HG03095 (cell line): ENCODE measurements around the gene ZNF516.

Source experiments
- ATAC-seq: cut with Tn5 transposase; IDR thresholded peaks from one replicate; pipeline ENCODE4 v1.9.1; 2021; ENCODE audit warnings: moderate library complexity; ENCODE audit not compliant: unreplicated experiment

Gene ZNF516

DNA sequence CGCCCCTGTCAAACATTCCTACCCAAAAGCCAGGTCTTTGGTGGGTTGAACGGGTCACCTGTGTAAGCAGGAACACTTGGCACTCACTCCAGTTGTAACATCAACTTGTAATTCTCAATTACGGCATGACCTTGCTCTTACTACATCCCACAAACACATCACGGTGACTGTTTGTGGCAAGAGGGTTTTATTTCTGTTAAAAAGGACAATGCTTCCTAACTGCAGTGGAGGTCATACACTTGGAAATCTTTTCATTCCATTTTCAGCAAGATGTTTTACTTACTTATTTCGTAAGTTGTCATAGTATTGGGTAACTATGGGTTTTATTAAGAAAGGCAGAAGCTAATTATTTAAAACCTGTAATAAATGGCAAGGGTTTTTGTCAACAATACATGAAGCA, 126.1 kb downstream of the ZNF516 start:
- no peak for ATAC-seq

DNA sequence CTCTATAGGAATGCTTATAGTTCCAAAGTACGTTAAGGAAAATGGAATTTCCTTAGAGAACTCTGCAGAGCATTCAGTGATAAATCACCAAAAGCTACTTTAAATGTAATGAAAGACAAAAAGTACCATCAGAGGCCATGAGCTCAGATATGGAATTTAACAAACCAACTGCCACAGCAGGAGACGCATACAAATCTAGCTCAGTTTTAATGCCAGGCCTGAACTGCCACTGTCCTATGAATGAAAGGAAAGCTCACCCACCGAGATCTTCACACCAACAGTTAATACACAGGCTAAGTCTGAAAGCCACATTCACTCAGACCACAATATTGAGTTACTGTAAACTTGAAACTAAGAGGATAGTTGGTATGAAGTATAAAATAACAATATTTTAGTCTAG, 126.8 kb downstream of the ZNF516 start:
- no peak for ATAC-seq

DNA sequence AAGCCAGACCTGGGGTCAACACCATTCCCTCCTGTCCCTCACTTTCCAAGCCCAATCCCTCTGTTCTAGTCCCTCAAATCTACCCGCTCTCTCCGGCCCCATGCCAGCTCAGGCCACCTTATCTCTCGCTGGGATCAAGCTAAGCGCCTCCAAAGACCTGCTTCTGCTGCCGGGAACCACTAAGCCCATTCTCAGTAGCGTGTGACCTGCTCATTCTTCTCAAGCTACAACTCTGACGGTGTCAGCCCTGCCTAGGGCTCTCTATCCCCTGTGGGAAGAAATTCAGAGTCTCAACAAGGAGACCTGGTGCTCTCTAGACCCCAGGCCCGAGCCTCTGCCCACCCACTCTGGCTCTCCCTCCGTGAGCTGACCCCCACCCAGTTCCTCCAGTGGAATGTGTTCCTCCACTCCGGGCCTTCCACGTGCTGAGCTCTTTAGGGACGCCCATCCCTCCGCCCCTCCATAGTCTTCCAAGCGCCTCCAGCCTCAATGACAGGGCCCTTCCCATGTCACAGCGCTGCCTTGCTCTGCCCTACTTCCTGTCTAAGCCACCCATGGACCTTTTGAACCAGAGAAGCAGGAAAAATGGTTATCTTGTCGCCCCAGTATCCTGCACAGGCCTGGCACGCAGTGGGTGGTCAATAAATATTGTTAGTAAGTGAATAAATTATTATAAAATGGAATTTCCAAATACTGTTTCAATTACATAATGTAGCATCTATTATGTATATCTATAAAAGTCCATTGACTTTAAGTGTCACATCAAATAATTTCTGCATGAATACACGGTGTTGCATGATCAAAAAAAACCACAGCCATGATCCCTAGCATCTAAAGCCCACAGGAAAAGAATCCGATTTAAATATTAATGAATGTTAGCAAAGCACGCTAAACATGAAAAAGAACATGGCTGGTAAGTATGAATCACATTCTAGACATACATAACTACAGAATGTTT, 127.6 kb downstream of the ZNF516 start:
- ATAC-seq, result no peak

DNA sequence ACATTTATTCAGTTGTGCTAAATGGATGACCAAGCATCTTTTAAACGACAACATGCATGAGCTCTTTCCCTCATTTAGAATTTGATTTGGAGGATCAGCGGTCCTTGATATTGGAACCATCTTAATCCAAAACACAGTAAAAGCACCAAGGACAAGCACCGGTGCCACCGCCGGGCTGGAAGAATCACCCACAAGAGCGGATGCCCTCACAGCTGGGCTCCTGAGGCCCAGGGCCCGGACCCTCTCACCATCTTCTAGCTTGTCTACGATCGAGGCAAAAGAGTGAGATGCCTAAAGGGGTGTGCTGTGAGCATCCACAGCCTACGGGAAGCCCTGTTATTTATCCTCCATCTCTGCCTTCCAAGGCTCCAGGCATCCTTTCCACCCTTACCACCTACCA, 129.5 kb downstream of the ZNF516 start:
- ATAC-seq, result no peak

DNA sequence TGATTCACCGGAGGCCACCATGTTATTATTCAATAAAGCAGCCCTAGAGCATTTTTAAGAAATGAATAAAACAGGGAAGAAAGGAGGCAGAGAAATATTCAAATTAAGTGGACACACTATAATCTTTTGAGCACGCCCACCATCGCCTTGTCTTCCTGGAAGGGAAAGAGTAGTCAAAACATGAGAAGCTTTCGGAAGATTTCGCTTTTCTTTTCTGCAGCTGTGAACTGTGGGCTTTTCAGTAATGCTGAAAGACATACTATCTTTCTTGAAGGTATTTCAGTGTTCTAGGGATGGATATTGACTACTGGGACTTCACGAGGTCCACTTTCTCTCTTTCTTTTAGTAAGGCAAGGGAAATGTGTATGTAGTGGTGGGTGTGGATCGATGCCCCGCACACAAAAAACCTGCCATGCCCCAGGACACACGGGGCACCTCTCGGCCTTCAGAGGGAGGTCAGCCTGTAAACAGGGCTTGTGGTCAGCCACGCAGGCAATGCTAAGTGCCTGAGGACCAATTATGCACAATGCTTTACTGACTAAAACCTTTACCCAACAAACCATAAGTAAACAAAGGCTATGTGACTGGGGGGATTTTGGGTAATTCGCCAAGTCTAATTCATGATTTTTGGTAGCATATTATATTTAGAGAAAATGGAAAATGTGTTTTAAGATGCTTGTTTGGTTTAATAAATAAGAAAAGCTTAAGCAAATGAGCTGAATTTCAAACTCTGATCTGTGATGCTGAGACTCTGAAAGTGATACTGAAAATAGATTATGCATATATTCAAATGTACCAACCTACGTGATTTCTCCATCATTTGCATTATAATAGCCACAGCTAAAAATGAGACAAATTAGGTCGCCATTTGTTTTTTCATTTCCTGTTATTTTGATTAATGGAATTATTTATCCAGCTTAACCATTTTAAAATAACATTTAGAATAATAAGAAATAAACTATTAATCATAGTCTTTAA, 130.5 kb downstream of the ZNF516 start:
- peak; percentile 77 for ATAC-seq

DNA sequence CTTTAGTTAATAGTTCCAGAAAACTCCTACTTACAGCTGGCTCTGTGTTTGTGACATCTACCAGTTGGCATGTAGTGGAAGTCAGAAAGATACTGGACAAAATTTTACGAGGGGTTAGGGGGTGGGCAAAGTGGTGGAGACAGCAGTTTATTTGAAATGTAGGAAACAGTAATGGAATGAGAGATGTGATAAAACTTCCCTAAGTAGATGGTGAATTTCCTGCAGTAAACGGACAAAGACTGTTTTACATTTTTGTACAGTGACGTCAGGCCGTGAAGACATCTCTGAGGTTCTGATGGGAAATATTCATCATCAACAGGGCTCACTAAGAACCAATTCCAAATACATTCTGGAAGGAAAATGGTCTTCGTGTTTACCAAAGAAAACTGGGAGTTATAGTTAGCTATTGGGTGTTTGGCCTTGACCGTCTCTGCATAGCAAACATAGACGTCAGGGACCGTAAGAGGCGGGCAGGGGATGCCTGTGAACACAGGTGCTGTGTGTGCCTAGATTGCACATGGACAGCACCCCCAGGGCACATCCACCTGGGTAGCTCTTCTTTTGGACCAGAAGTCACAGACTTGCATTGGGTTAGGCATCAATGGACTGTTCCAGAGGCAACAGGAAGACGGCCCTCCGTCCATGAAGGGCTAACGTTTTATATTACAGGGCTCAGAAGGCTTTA, 131.5 kb downstream of the ZNF516 start:
- no peak for ATAC-seq

DNA sequence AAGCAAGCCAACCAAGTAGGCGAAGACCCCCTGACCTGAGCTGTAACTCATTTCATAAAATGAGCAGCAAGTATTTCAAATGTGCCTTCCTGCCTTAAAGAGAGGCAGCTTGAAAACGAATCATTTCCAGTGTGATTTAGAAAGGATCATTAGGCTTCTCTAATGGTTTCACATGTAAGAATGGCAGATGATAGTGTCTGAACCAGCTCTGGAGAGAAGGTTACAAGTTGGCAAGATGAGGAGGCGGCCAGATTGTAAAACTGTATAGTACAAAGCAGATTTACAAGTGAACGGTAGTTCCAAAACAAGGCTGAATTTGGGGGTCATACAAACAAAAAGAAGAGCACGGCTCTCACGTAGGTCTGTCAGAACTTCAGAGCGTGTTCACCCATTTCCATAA, 132.4 kb downstream of the ZNF516 start:
- ATAC-seq, result no peak

DNA sequence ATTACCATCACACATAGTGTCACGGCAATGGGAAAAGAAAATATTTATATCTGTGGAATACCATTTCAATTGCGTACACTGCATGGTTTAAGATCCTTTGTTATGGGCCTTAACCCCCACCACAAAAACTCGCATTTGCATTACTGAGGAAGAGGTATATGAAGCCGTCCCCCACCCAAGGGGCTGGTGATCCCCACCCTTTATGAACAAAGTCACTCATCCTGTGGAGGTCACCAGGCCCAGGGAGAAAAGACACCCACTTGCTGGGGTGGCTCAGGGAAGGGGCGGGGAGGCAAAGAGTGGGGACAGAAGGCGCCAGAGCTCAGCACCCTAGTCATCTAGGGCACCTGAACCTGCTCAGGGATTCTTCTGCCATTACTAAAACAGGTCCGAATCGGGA, 133.8 kb downstream of the ZNF516 start:
- ATAC-seq, result no peak

DNA sequence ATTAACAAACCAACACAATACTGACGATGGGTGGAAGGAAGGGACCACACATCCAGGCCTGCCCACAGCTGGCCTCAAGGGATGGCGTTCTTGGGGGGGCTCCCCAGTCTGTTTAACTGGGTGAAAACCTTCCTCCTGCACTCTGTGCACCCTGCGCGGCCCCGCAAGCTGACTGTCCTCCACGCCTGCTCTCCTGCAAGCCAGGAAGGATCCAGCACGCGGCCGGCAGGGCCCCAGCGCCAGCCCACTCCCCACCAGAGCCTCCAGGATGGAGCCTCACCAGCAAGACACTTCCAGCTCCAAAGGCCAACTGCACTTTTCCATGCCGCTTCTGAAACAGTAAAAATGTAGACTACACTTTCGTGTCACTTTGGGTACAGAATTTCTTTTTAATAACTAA, 135.1 kb downstream of the ZNF516 start:
- no peak for ATAC-seq

DNA sequence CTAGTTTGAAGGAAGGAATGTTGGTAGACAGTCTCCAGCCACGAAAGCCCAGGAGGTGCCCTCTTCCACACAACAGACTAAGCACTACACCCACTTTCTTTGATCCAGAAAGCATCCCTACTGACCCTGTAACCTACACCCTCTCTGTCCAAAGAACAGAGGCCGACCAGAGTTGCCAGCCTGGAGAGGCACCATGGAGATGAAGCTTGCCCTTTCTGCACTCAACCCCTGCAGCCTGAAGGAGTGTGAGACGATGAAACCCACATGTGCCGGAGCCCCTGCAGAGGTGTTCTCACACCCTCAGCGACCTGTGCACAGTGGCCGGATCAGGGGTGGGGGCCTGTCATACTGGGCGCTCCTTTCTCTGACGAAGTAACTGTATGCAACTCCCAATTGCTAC, 136.3 kb downstream of the ZNF516 start:
- no peak for ATAC-seq

DNA sequence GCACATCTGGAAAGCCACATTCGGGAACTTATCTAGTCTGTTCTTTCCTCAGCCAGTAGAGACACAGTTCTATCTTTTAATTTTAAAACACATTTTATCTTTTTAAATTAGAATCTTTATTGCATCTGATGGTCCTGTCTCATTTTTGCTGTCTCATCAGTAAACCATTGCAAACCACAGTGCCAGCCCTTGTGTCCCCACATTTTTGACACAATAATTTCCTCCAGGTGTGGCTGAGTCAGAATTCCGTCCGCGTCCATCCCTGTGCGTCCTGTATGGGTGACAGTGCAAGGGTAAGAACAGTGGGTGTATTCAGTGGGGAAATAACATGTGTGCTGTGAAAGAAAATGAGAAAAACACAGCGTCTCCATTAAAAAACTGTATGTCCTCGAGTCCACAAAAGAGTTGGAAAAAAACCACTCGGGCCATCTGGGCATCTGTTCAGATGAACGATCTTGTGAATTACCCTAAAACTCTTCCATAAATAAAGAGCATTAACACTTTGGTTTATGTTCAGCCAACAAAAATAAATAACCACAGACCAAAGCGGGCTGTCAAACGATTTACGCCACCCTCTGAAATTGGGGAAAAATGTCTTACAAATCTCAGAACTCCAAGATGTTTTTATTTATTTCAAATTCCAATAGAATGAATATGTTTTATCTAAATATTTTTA, 137.3 kb downstream of the ZNF516 start:
- no peak for ATAC-seq

DNA sequence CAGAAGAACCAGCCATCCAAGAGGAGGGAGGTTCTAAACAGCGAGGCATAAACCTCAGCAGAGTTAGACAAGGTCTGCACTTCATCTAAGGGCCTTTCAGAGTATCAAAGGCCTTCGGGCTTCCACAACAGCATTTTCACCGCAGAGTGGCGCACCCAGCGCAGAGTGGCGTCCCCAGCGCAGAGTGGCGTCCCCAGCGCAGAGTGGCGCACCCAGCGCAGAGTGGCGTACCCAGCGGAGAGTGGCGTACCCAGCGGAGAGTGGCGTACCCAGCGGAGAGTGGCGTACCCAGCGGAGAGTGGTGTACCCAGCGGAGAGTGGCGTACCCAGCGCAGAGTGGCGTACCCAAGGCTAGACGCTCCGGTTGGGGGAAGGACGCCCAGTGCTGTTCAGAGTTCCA, 137.9 kb downstream of the ZNF516 start:
- ATAC-seq, result no peak

DNA sequence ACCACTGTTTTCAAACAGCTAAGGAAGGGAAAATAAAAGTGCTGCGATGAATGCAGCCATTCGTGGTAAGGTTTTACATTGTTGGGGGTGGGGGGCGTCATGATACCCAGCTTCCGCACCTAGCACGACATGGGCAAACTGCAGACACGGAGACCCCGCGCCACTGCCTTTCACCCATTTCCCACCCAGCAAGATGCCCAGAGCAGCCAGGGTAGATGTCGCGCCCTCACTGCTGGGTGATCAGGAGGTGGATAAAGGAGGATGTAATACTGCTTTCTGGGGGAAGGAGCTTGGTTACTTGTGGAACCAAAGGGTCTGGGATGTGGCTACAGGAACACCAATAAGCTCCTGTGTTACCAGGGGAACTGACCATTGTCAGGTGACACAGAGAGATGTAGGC, 138.4 kb downstream of the ZNF516 start:
- no peak for ATAC-seq

DNA sequence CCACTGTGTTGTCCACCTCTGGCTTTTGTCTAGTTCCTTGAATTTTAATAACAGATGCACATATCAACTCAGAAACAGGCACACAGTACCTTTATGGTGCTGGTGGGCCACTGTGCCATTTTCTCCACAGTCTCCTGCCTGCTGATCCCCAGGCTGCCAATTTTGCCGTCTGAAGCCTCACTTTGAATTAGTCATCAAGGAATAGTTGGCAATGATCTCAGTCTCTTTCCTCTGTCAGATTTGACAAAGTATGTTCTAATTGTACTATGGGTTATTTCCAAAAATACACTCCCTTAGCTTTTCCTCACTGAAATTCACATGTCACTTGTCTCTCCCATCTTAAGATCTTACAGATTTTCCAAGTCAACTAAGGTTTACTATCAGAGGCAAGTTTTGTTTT, 140.7 kb downstream of the ZNF516 start:
- ATAC-seq, result no peak

DNA sequence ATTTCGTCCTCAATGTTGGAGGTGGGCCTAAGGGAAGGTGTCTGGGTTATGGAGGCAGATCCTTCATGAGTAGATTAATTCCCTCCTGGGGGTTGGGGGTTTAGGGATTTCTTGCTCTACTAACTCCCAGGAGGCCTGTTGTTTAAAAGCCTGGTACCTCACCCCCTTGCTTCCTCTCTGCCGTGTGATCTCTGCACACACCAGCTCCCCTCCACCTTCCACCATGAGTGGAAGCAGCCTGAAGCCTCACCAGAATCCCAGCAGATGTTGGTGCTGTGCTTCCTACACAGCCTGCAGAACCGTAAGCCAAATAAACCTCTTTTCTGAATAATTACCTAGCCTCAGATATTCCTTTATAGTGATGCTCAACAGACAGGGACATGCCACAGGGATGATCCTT, 141.5 kb downstream of the ZNF516 start:
- no peak for ATAC-seq

DNA sequence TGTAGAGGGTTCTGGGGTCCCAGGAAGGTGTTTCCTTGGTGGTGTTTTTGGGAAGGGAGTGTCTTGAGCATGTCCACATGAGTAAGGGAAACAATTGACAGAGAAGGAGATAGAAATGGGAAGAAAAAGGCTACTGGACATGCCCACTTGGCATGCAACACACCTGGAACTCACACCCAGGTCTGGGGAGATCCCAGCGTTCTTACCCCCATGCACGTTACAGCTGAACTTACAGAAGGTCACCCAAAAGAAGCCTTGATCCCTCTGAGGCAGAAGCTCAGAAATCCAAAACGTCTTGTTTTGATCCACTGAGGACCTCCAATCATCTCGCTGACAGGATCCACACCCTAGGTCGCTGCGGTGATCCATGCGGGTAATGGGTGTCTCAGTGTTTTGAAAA, 142.0 kb downstream of the ZNF516 start:
- no peak for ATAC-seq

DNA sequence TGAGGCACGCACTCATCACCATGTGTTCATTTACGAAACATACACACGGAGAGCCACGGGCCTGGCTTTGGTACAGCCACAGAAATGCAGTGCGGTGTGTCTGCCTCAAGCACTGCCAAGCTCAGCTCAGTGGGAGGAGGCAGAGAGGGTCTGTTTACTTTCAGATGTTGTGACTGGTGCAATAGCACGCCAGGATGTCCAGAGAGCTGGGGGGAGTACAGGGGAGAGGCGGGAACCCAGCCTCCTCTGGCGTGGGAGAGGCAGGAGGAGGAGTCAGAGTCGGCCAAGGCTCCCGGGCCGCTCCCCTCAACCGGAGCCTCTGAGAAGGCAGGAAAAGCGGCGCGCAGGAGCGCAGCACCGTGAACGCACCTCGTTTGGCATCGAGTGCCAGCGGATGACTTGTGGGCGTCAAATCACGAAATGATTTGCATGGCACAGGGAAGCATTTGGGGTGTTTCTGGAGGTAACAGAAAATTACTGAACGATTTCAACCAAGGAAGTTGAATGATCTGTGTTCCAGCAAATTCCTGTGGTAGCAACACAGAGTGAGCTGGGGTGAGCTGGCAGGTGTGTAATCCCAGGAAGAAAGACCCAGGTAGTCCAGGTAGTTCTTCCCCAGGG, 143.0 kb downstream of the ZNF516 start:
- ATAC-seq, result no peak

DNA sequence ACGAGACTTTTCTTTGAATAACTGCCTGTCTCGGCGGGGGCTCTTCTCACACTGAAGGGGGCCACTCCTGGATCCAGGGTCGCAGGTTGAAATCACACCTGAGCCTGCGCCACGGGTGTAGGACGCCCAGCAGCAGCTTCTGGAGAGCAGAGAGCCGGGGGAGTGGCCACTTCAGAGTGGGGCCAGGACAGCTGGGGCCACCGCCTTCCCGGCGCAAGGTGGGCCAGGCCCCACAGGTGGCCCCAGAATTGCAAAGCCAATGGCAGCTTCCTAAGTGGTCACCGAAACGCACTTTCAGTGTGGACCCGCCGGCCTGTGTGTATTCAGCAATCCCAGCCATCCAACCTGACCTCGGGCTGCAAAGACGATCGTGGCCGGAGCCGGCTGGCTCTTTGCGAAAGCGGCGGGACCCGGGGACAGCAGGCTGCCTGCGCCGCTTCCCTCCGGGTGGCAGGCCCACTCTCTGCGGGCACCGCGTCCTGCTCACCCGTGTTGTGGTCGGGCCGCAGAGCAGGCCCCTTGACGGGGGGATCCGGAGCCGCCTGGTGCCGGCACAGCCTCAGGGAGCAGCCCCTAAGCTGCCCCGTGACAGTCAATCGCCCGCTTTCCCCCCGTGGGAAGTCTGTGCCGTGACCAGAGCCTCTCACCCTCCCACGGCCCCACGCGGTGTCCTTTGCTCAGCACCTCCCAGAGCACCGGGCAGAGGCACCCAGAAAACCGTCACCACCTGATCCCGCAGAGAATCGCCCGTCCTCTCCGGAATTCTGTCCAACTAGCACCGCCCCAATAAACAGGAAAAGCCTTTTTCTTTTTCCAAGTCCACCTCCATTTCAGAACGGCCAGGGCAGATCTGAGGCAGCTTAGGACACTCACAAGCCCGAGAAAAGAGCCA, 144.7 kb downstream of the ZNF516 start:
- ATAC-seq, result no peak

DNA sequence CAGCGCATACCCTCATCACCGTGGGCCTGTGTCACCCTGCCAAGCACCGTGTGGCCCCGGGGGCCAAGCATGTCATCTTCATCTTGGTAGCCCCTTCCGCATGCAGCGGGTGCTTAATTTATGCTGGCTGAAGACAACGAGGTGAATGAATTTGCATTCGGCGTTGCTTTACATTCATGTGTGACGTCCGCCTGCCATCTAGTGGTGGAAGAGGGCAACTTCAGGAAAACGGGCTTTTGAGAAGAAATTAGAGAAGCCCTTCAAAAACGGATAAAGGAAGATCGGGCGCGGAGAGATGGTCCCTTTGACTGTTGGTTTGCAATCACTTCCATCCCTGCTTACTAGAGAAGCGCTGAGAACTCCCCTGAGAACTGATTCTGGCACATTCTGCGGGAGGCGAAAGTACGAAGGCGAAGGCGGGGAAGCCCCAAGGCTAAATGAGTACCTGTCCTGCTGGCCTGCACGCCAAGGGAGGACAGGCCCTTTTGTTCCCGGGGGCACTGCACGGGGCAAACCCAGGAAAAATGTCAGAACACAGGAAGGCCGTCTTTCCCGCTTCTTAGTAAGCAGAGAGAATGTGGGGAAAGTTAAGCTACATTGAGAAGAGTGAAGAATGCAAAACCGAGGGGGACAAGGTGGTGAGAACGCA, 145.9 kb downstream of the ZNF516 start:
- ATAC-seq, result peak; percentile 67
